Motor neuron (in vitro differentiated cells): ENCODE results near the gene AQP10. TPM values are rescaled to one million over a fixed set of nuclear protein-coding genes. Genes with fewer than 3 reads are reported as not detected.
"Not testable (repeated sequence)": the region's sequence is repeated elsewhere in the genome, so short reads cannot be mapped to it uniquely, and the experiment has no call there.

Source experiments
- ATAC-seq, 8 experiments: fragments of 200-7000 bp; cut with Tn5 transposase; replicated peaks in 6 of 8; 2 replicates each; pipeline ENCODE4 v1.8.0; 2021; ENCODE audit warnings: mild to moderate bottlenecking in 8 of 8, moderate library complexity in 8 of 8
- H3K27ac ChIP-seq, 2 donors: fragments of 250-450 bp; sonication (Bioruptor Pico); 2 replicates each; pipeline ENCODE4 v1.9.0; 2021; ENCODE audit warnings: antibody characterized with exemption in 2 of 2, mild to moderate bottlenecking in 2 of 2, moderate library complexity in 1 of 2
- H3K4me1 ChIP-seq, 2 donors: fragments of 250-450 bp; sonication (Bioruptor Pico); replicated peaks in 1 of 2; 2 replicates each; pipeline ENCODE4 v1.6.1; 2021; ENCODE audit warnings: antibody characterized with exemption in 2 of 2, mild to moderate bottlenecking in 2 of 2, moderate library complexity in 1 of 2
- H3K4me3 ChIP-seq, 5 donors: fragments of 250-450 bp; sonication (Bioruptor Pico); 2 replicates each; pipeline ENCODE4 v1.9.0; 2021; ENCODE audit warnings: antibody characterized with exemption in 5 of 5, mild to moderate bottlenecking in 5 of 5, moderate library complexity in 4 of 5
- WGBS, 10 experiments: fragments of 450-650 bp; shearing (Covaris generic); methylation state at CpG; one replicate each; pipeline ENCODE4 v1.0.0; 2022; 5-methylcytosine and 5-hydroxymethylcytosine counted together
- in situ Hi-C, 9 experiments: fragments of 400-800 bp; cut with MboI; loops; one replicate each; pipeline ENCODE4 v1.15.0; 2021; ENCODE audit warnings: low sequenced_read_pairs in 9 of 9, low pct_unique_long_range_greater_than_20kb in 2 of 9; ENCODE audit not compliant: unreplicated experiment in 9 of 9
- total RNA-seq, 8 experiments: library from RNA; unstranded; fragments of 300-600 nt; gene quantifications; 2 replicates each; pipeline versions ENCODE4 v1.2.3 to v1.2.4, GENCODE V29; 2022

AQP10 gene
- total RNA-seq, 8 experiments from 2014 or later: 0.07 to 1.1 (median 0.33) TPM; not detected in 1

- in situ Hi-C loops, H3K27ac ChIP-seq, H3K4me3 ChIP-seq, ATAC-seq, H3K4me1 ChIP-seq: not testable (repeated sequence)
- 40 to 100% (median 91%) methylated on average over 1 to 8 of the region's 9 CpGs; no CpG with 5 or more reads in 2 of the 10 experiments for WGBS, 10 experiments
These were observed 20.5 kb downstream of the AQP10 start for GRCh38 chr1:154341366-154341765.

GRCh38 chr1:154342132-154342531 is 21.2 kb downstream of the AQP10 start:
- peak in 2 of 8 experiments; percentile 12 to 27 for ATAC-seq
- H3K27ac ChIP-seq: no peak overlapping the region
- in situ Hi-C loops: no loop called here
- 80 to 100% (median 89%) methylated on average over 1 to 7 of the region's 7 CpGs; no CpG with 5 or more reads in 4 of the 10 experiments for WGBS, 10 experiments
- no peak overlapping the region for H3K4me3 ChIP-seq
- no peaks in the 10 kb centered on the region for H3K4me1 ChIP-seq

- in situ Hi-C loops: no loop called here
- H3K4me1 ChIP-seq: no peaks in the 10 kb centered on the region
- peak in 4 of 8 experiments; percentile 19 to 63 (median 60) for ATAC-seq
- H3K4me3 ChIP-seq: no peak overlapping the region
- H3K27ac ChIP-seq: no peak overlapping the region
- 89 to 97% (median 90%) methylated on average over 5 to 17 of the region's 21 CpGs; no CpG with 5 or more reads in 6 of the 10 experiments for WGBS, 10 experiments
These were observed 22.1 kb downstream of the AQP10 start for GRCh38 chr1:154342836-154343472.

GRCh38 chr1:154344977-154345837 is 24.3 kb downstream of the AQP10 start:
- in situ Hi-C loops: no loop called here
- ATAC-seq: peak in 2 of 8 experiments; percentile 23 to 60
- no peaks in the 10 kb centered on the region for H3K4me1 ChIP-seq

GRCh38 chr1:154346276-154346917 is 25.5 kb downstream of the AQP10 start:
- no peaks in the 10 kb centered on the region for H3K4me1 ChIP-seq
- ATAC-seq: no peak
- H3K27ac ChIP-seq: no peak overlapping the region
- in situ Hi-C loops: no loop called here
- WGBS, 10 experiments: 92 to 98% (median 96%) methylated on average over 4 to 15 of the region's 15 CpGs; no CpG with 5 or more reads in 4 of the 10 experiments
- no peak overlapping the region for H3K4me3 ChIP-seq

More at GRCh38 chr1:154344977-154345837, 24.3 kb downstream of the AQP10 start:
- WGBS, 10 experiments: 43 to 91% (median 80%) methylated on average over 2 to 12 of the region's 12 CpGs; no CpG with 5 or more reads in 2 of the 10 experiments
- Histone ChIP-seq H3K27ac (no peak overlapping the region), H3K4me3 (no peak overlapping the region)

GRCh38 chr1:154347961-154348360 is 27.1 kb downstream of the AQP10 start:
- H3K27ac ChIP-seq: no peak overlapping the region
- in situ Hi-C loops: no loop called here
- H3K4me3 ChIP-seq: no peak overlapping the region
- WGBS, 10 experiments: 60 to 100% (median 94%) methylated on average over 1 to 3 of the region's 3 CpGs; no CpG with 5 or more reads in 1 of the 10 experiments
- H3K4me1 ChIP-seq: peaks cover 0 to 8% of the 10 kb centered on the region in 2 donors
- ATAC-seq: no peak

GRCh38 chr1:154348429-154349076 is 27.7 kb downstream of the AQP10 start:
- in situ Hi-C loops: no loop called here
- 75 to 100% (median 95%) methylated on average over 4 to 14 of the region's 27 CpGs; no CpG with 5 or more reads in 6 of the 10 experiments for WGBS, 10 experiments
- H3K4me1 ChIP-seq: peaks cover 2 to 12% of the 10 kb centered on the region in 2 donors
- no peak for ATAC-seq
- H3K27ac ChIP-seq: no peak overlapping the region
- H3K4me3 ChIP-seq: no peak overlapping the region

- in situ Hi-C loops: no loop called here
- 42 to 100% (median 84%) methylated on average over 1 to 4 of the region's 7 CpGs; no CpG with 5 or more reads in 5 of the 10 experiments for WGBS, 10 experiments
- Histone ChIP-seq H3K4me3 (no peak overlapping the region), H3K27ac (no peak overlapping the region), H3K4me1 (peaks cover 3 to 18% of the 10 kb centered on the region in 2 donors)
- no peak for ATAC-seq
These were observed 28.2 kb downstream of the AQP10 start for GRCh38 chr1:154349121-154349520.

GRCh38 chr1:154350383-154350782 is 29.5 kb downstream of the AQP10 start:
- Histone ChIP-seq H3K4me3 (no peak overlapping the region), H3K27ac (no peak overlapping the region), H3K4me1 (peaks cover 3 to 20% of the 10 kb centered on the region in 2 donors)
- ATAC-seq: peak in 2 of 8 experiments; percentile 1 to 3
- WGBS, 10 experiments: 0 to 90% (median 76%) methylated on average over 1 to 4 of the region's 4 CpGs; no CpG with 5 or more reads in 2 of the 10 experiments
- in situ Hi-C loops: no loop called here

GRCh38 chr1:154351363-154352068 is 30.6 kb downstream of the AQP10 start:
- WGBS, 10 experiments: 26 to 94% (median 76%) methylated on average over 3 to 12 of the region's 14 CpGs; no CpG with 5 or more reads in 3 of the 10 experiments
- in situ Hi-C loops: no loop called here
- no peak overlapping the region for H3K27ac ChIP-seq
- no peak overlapping the region for H3K4me3 ChIP-seq
- peaks cover 3 to 20% of the 10 kb centered on the region in 2 donors for H3K4me1 ChIP-seq
- ATAC-seq: peak in 2 of 8 experiments; percentile 1 to 4

GRCh38 chr1:154352245-154352580 is 31.3 kb downstream of the AQP10 start:
- in situ Hi-C loops: no loop called here
- ATAC-seq: peak in 5 of 8 experiments; percentile 0 to 5 (median 0)
- WGBS, 10 experiments: 40 to 100% (median 53%) methylated on average over 1 to 3 of the region's 9 CpGs; no CpG with 5 or more reads in 7 of the 10 experiments
- peak overlapping the region in 1 of 2 donors; percentile 11 for H3K27ac ChIP-seq
- peaks cover 3 to 20% of the 10 kb centered on the region in 2 donors for H3K4me1 ChIP-seq
- peak overlapping the region in 2 of 5 donors; percentile 19 to 25 for H3K4me3 ChIP-seq
